SH-SY5Y (cell line): ENCODE data around the gene ADRA2B.

Experiments used
- GATA2 ChIP-seq: IDR thresholded peaks from 2 replicates; pipeline ENCODE4 v1.6.1; 2011; ENCODE audit warnings: mild to moderate bottlenecking, low read depth, low read length
- GATA3 ChIP-seq: IDR thresholded peaks from 2 replicates; pipeline ENCODE4 v1.6.1; 2011; ENCODE audit warnings: low read depth, mild to moderate bottlenecking, low read length, moderate library complexity

GRCh38 chr2:96154506-96155380 is 38.4 kb upstream of the ADRA2B start:
- TF ChIP-seq GATA2 (no peak), GATA3 (no peak)
